Endothelial cell of umbilical vein (primary cell): ENCODE results near the gene SRPX2. TPM values are rescaled to one million over a fixed set of nuclear protein-coding genes. Genes with fewer than 3 reads are reported as not detected.

Experiments used
- BruUV-seq: library from RNA; stranded (reverse); fragments of 400-500 nt; replicated peaks from 2 replicates; lab custom pipeline; 2021; lab: Mats Ljungman, UMichigan
- CTCF ChIA-PET: fragments of 300-600, 350-600 bp; sonication (Branson Sonifier 250); formaldehyde crosslinking; loops from one replicate; lab custom pipeline; 2021; ENCODE audit warnings: antibody characterized with exemption, inconsistent platforms; lab: Charles Lee
- POLR2A ChIA-PET: fragments of 300-600, 350-600 bp; sonication (Branson Sonifier 250); formaldehyde crosslinking; loops from one replicate; lab custom pipeline; 2021; ENCODE audit warnings: antibody characterized with exemption, inconsistent platforms; lab: Charles Lee
- DNase-seq: peaks from one replicate; pipeline ENCODE4 v3.0.0-alpha.2; 2011; ENCODE audit warnings: low read depth, low spot score
- FAIRE-seq: peaks from 2 replicates; lab custom pipeline; 2011; peaks lifted over from hg19 to GRCh38; lab: Jason Lieb, UNC
- H2AFZ ChIP-seq: 2 replicates; pipeline ENCODE4 v1.6.0; 2012; ENCODE audit warnings: low read depth, low read length, control low read depth, inconsistent platforms
- H3K27ac ChIP-seq: 2 replicates; pipeline ENCODE4 v1.5.1; 2011; ENCODE audit warnings: low read depth, mild to moderate bottlenecking, control low read depth, low read length, moderate library complexity; ENCODE audit not compliant: insufficient read depth
- H3K27me3 ChIP-seq, 2 experiments: 2 replicates each; pipeline versions ENCODE4 v1.6.0 to v1.6.1; 2011; ENCODE audit warnings: low read length in 2 of 2, mixed read lengths in 1 of 2; ENCODE audit not compliant: control insufficient read depth in 2 of 2, insufficient read depth in 2 of 2
- H3K36me3 ChIP-seq, 2 experiments: 2 replicates in 1 of 2; 3 replicates in 1 of 2; pipeline ENCODE4 v1.5.1; 2011; ENCODE audit warnings: low read length in 2 of 2, mild to moderate bottlenecking in 1 of 2, moderate library complexity in 1 of 2; ENCODE audit not compliant: control insufficient read depth in 2 of 2, insufficient read depth in 2 of 2; ENCODE audit errors: extremely low read depth in 1 of 2
- H3K4me1 ChIP-seq: 3 replicates; pipeline ENCODE4 v1.5.1; 2011; ENCODE audit warnings: mild to moderate bottlenecking, low read length; ENCODE audit not compliant: control insufficient read depth, insufficient read depth; ENCODE audit errors: extremely low read depth
- H3K4me2 ChIP-seq: 2 replicates; pipeline ENCODE4 v1.6.1; 2011; ENCODE audit warnings: low read length, control low read depth, mixed read lengths; ENCODE audit not compliant: insufficient read depth
- H3K4me3 ChIP-seq, 3 experiments: fragments of 200-600 bp in 1 of 3; sonication (generic), shearing (Covaris generic) in 1 of 3; replicated peaks in 1 of 3; 2 replicates each; pipeline ENCODE4 v1.5.1; 2011 to 2016; ENCODE audit warnings: control low read depth in 3 of 3, low read length in 3 of 3, mild to moderate bottlenecking in 2 of 3, inconsistent platforms in 1 of 3, low read depth in 1 of 3, moderate library complexity in 1 of 3; ENCODE audit not compliant: insufficient read depth in 1 of 3
- H3K79me2 ChIP-seq: 2 replicates; pipeline ENCODE4 v1.6.0; 2012; ENCODE audit warnings: low read length, inconsistent platforms; ENCODE audit not compliant: control insufficient read depth, insufficient read depth
- H3K9ac ChIP-seq: replicated peaks from 2 replicates; pipeline ENCODE3; 2011; ENCODE audit warnings: low read length, control low read depth; ENCODE audit not compliant: insufficient read depth; ENCODE audit errors: extremely low read depth
- H3K9me1 ChIP-seq: replicated peaks from 3 replicates; pipeline ENCODE4 v1.6.0; 2011; ENCODE audit warnings: mild to moderate bottlenecking, low read length; ENCODE audit not compliant: control insufficient read depth, insufficient read depth; ENCODE audit errors: extremely low read depth
- H3K9me3 ChIP-seq: replicated peaks from 2 replicates; pipeline ENCODE4 v1.5.1; 2012; ENCODE audit warnings: low read length, inconsistent platforms; ENCODE audit not compliant: control insufficient read depth, insufficient read depth
- H4K20me1 ChIP-seq: replicated peaks from 2 replicates; pipeline ENCODE3; 2011; ENCODE audit warnings: mild to moderate bottlenecking, low read length; ENCODE audit not compliant: control insufficient read depth, insufficient read depth; ENCODE audit errors: extremely low read depth
- CTCF ChIP-seq, 2 donors: IDR thresholded peaks; 1 replicate in 1 of 2; 2 replicates in 1 of 2; pipeline ENCODE4 v1.5.1; 2011; ENCODE audit warnings: low read length in 2 of 2, mild to moderate bottlenecking in 2 of 2, moderate library complexity in 2 of 2, control low read depth in 1 of 2, inconsistent platforms in 1 of 2, low read depth in 1 of 2; ENCODE audit not compliant: insufficient read depth in 1 of 2; ENCODE audit errors: extremely low read depth in 1 of 2
- EZH2 ChIP-seq: IDR thresholded peaks from 2 replicates; pipeline ENCODE4 v1.6.1; 2012; ENCODE audit warnings: borderline replicate concordance, low read depth, mild to moderate bottlenecking, moderate library complexity, low read length, inconsistent platforms; ENCODE audit not compliant: severe bottlenecking
- FOS ChIP-seq: IDR thresholded peaks from 2 replicates; pipeline ENCODE4 v1.6.1; 2011; ENCODE audit warnings: mild to moderate bottlenecking, low read length, moderate library complexity, borderline replicate concordance; ENCODE audit not compliant: insufficient read depth
- GATA2 ChIP-seq: IDR thresholded peaks from 2 replicates; pipeline ENCODE4 v1.7.0; 2011; ENCODE audit warnings: low read depth, mild to moderate bottlenecking, moderate library complexity, mixed read lengths, low read length; ENCODE audit not compliant: insufficient read length, insufficient read depth
- JUN ChIP-seq: IDR thresholded peaks from 2 replicates; pipeline ENCODE4 v1.6.1; 2011; ENCODE audit warnings: borderline replicate concordance, low read depth; ENCODE audit not compliant: insufficient read length, insufficient read depth
- MAX ChIP-seq: IDR thresholded peaks from 2 replicates; pipeline ENCODE4 v1.6.1; 2011; ENCODE audit not compliant: insufficient read depth, insufficient read length
- MYC ChIP-seq: IDR thresholded peaks from one replicate; pipeline ENCODE4 v1.6.1; 2011; ENCODE audit warnings: mild to moderate bottlenecking, low read depth, low read length
- POLR2A ChIP-seq: IDR thresholded peaks from 2 replicates; pipeline ENCODE4 v1.6.1; 2012; ENCODE audit warnings: low read depth, mild to moderate bottlenecking, control low read depth, low read length
- POLR2AphosphoS5 ChIP-seq: IDR thresholded peaks from 2 replicates; pipeline ENCODE4 v1.6.1; 2012; ENCODE audit warnings: low read depth, mild to moderate bottlenecking, control low read depth, low read length, moderate library complexity; ENCODE audit not compliant: insufficient read depth
- dilution Hi-C: fragments of 300-500 bp; cut with MboI; formaldehyde crosslinking; loops from one replicate; pipeline ENCODE4 v1.15.0; 2019; ENCODE audit warnings: low sequenced_read_pairs; ENCODE audit not compliant: extremely low pct_ligation_motif_present
- intact Hi-C: fragments of 100-400 bp; cut with micrococcal nuclease; formaldehyde crosslinking; loops from one replicate; pipeline ENCODE4 v1.10.0; 2022
- polyA plus RNA-seq, 4 experiments: library from polyadenylated mRNA; depleted of rRNA in 3 of 4; stranded (reverse) in 3 of 4; unstranded in 1 of 4; fragments of >200 nt; gene quantifications; 2 replicates each; pipeline versions ENCODE4 v1.2.1 to v1.2.3, GENCODE V29; 2011 to 2012; ENCODE audit warnings: missing spikeins in 1 of 4
- total RNA-seq: library from RNA; stranded (reverse); gene quantifications from 2 replicates; pipeline ENCODE4 v1.2.3, GENCODE V29; 2021

SRPX2 gene
- total and polyA plus RNA-seq, 2 donors (not counting 3 experiments of a cell fraction or from before 2014, with no cell fraction given) = 124 to 265 TPM

- H3K9me3 ChIP-seq = no peaks in the 10 kb centered on the region
- H3K27ac ChIP-seq = no peak overlapping the region
- no peaks in the 10 kb centered on the region for H3K9me1 ChIP-seq
- H3K36me3 ChIP-seq = peaks cover 0 to 2% of the 10 kb centered on the region in 2 experiments
- H3K9ac ChIP-seq = no peak overlapping the region
- intact Hi-C loops = no loop called here
- POLR2A ChIA-PET = no interaction called here
- CTCF ChIA-PET = no interaction called here
- dilution Hi-C loops = no loop called here
- DNase-seq (no peak), FAIRE-seq (peak; percentile 37)
- H3K4me2 ChIP-seq = no peak overlapping the region
- peaks cover 14% of the 10 kb centered on the region for H3K79me2 ChIP-seq
- no peaks in the 10 kb centered on the region for H4K20me1 ChIP-seq
- no peak overlapping the region for H2AFZ ChIP-seq
- no peaks in the 10 kb centered on the region for H3K4me1 ChIP-seq
- BruUV-seq = no TSS peak
- H3K4me3 ChIP-seq = no peak overlapping the region
- TF ChIP-seq MAX = no peak
- TF ChIP-seq MYC = no peak
- TF ChIP-seq POLR2A = no peak
- TF ChIP-seq GATA2 = no peak
- no peak for TF ChIP-seq CTCF (IDR thresholded peaks at IDR 0.05; ENCODE audit: extremely low read depth in 1 of 2, insufficient read depth in 1 of 2, low read depth in 1 of 2, low read length in 2 of 2)
- no peak for TF ChIP-seq EZH2
- no peak for TF ChIP-seq POLR2AphosphoS5
- TF ChIP-seq JUN = no peak
- no peak for TF ChIP-seq FOS
- H3K27me3 ChIP-seq = no peaks in the 10 kb centered on the region
Observed at GRCh38 chrX:100704581-100705203, 60.7 kb downstream of the SRPX2 start.
